Activated naive CD8-positive, alpha-beta T cell (primary cell): ENCODE measurements around the gene PSMB7.
A peak's percentile ranks its signal among the peaks of the same experiment; 100 is the strongest.
"Not testable (repeated sequence)": the region's sequence is repeated elsewhere in the genome, so short reads cannot be mapped to it uniquely, and the experiment has no call there.

Experiments
- H3K27ac Mint-ChIP-seq: one replicate; pipeline ENCODE4 v1.8.0; 2021; ENCODE audit warnings: mixed read lengths
- H3K27me3 Mint-ChIP-seq: one replicate; pipeline ENCODE4 v1.8.0; 2021; ENCODE audit warnings: mixed read lengths
- H3K36me3 Mint-ChIP-seq: one replicate; pipeline ENCODE4 v1.8.0; 2021; ENCODE audit warnings: mixed read lengths
- H3K4me1 Mint-ChIP-seq: one replicate; pipeline ENCODE4 v1.8.0; 2021; ENCODE audit warnings: low read depth, mixed read lengths
- H3K4me3 Mint-ChIP-seq: one replicate; pipeline ENCODE4 v1.8.0; 2021; ENCODE audit warnings: mild to moderate bottlenecking, mixed read lengths
- H3K9me3 Mint-ChIP-seq: one replicate; pipeline ENCODE4 v1.8.0; 2021; ENCODE audit warnings: low read depth, mixed read lengths

The PSMB7 gene

GRCh38 chr9:124429530-124429867 lies 14.3 kb upstream of the PSMB7 start:
- H3K9me3 Mint-ChIP-seq = no peaks in the 10 kb centered on the region
- no peak overlapping the region for H3K4me3 Mint-ChIP-seq
- peaks cover 6% of the 10 kb centered on the region for H3K27me3 Mint-ChIP-seq
- H3K36me3 Mint-ChIP-seq = no peaks in the 10 kb centered on the region
- H3K27ac Mint-ChIP-seq = no peak overlapping the region
- no peaks in the 10 kb centered on the region for H3K4me1 Mint-ChIP-seq

- Mint-ChIP-seq H3K4me3 (no peak overlapping the region), H3K4me1 (no peaks in the 10 kb centered on the region), H3K27ac (no peak overlapping the region), H3K27me3 (peaks cover 6% of the 10 kb centered on the region), H3K36me3 (no peaks in the 10 kb centered on the region), H3K9me3 (no peaks in the 10 kb centered on the region)
Observed at GRCh38 chr9:124428751-124429529, 13.7 kb upstream of the PSMB7 start.

- peaks cover under 1% of the 10 kb centered on the region for H3K27me3 Mint-ChIP-seq
- H3K9me3 Mint-ChIP-seq = no peaks in the 10 kb centered on the region
- no peaks in the 10 kb centered on the region for H3K4me1 Mint-ChIP-seq
- H3K4me3 Mint-ChIP-seq = no peak overlapping the region
- no peak overlapping the region for H3K27ac Mint-ChIP-seq
- no peaks in the 10 kb centered on the region for H3K36me3 Mint-ChIP-seq
Observed at GRCh38 chr9:124427281-124427680, 12.0 kb upstream of the PSMB7 start.

- Mint-ChIP-seq H3K4me3 (no peak overlapping the region), H3K27ac (no peak overlapping the region), H3K27me3 (no peaks in the 10 kb centered on the region), H3K36me3 (no peaks in the 10 kb centered on the region), H3K9me3 (no peaks in the 10 kb centered on the region), H3K4me1 (no peaks in the 10 kb centered on the region)
Observed at GRCh38 chr9:124426361-124426760, 11.1 kb upstream of the PSMB7 start.

GRCh38 chr9:124425733-124426132 lies 10.5 kb upstream of the PSMB7 start:
- H3K4me1 Mint-ChIP-seq, H3K9me3 Mint-ChIP-seq, H3K27me3 Mint-ChIP-seq, H3K36me3 Mint-ChIP-seq, H3K27ac Mint-ChIP-seq, H3K4me3 Mint-ChIP-seq: not testable (repeated sequence)

- H3K9me3 Mint-ChIP-seq = no peaks in the 10 kb centered on the region
- no peaks in the 10 kb centered on the region for H3K36me3 Mint-ChIP-seq
- no peak overlapping the region for H3K27ac Mint-ChIP-seq
- H3K4me3 Mint-ChIP-seq = no peak overlapping the region
- peaks cover 3% of the 10 kb centered on the region for H3K4me1 Mint-ChIP-seq
- no peaks in the 10 kb centered on the region for H3K27me3 Mint-ChIP-seq
Observed at GRCh38 chr9:124423591-124423990, 8.3 kb upstream of the PSMB7 start.

GRCh38 chr9:124423155-124423554 lies 7.9 kb upstream of the PSMB7 start:
- H3K27me3 Mint-ChIP-seq = no peaks in the 10 kb centered on the region
- H3K9me3 Mint-ChIP-seq = no peaks in the 10 kb centered on the region
- no peaks in the 10 kb centered on the region for H3K36me3 Mint-ChIP-seq
- no peak overlapping the region for H3K27ac Mint-ChIP-seq
- H3K4me3 Mint-ChIP-seq = no peak overlapping the region
- H3K4me1 Mint-ChIP-seq = peaks cover 3% of the 10 kb centered on the region

- no peaks in the 10 kb centered on the region for H3K9me3 Mint-ChIP-seq
- no peaks in the 10 kb centered on the region for H3K27me3 Mint-ChIP-seq
- no peak overlapping the region for H3K4me3 Mint-ChIP-seq
Observed at GRCh38 chr9:124420991-124421543, 5.8 kb upstream of the PSMB7 start.

GRCh38 chr9:124419832-124420489 lies 4.7 kb upstream of the PSMB7 start:
- no peak overlapping the region for H3K4me3 Mint-ChIP-seq
- H3K4me1 Mint-ChIP-seq = peaks cover 5% of the 10 kb centered on the region
- H3K27ac Mint-ChIP-seq = no peak overlapping the region
- no peaks in the 10 kb centered on the region for H3K36me3 Mint-ChIP-seq
- no peaks in the 10 kb centered on the region for H3K27me3 Mint-ChIP-seq
- no peaks in the 10 kb centered on the region for H3K9me3 Mint-ChIP-seq

More at GRCh38 chr9:124420991-124421543, 5.8 kb upstream of the PSMB7 start:
- Mint-ChIP-seq H3K36me3 (no peaks in the 10 kb centered on the region), H3K4me1 (peaks cover 3% of the 10 kb centered on the region), H3K27ac (no peak overlapping the region)

- Mint-ChIP-seq H3K4me1 (peaks cover 33% of the 10 kb centered on the region), H3K9me3 (no peaks in the 10 kb centered on the region), H3K27me3 (no peaks in the 10 kb centered on the region), H3K4me3 (peak overlapping the region; percentile 99), H3K27ac (no peak overlapping the region), H3K36me3 (peaks cover 15% of the 10 kb centered on the region)
Observed at GRCh38 chr9:124415852-124416484, 726 bp upstream of the PSMB7 start.

- peak overlapping the region; percentile 98 for H3K27ac Mint-ChIP-seq
- peaks cover 15% of the 10 kb centered on the region for H3K36me3 Mint-ChIP-seq
- no peaks in the 10 kb centered on the region for H3K9me3 Mint-ChIP-seq
- peaks cover 38% of the 10 kb centered on the region for H3K4me1 Mint-ChIP-seq
- H3K4me3 Mint-ChIP-seq = peak overlapping the region; percentile 99
- H3K27me3 Mint-ChIP-seq = no peaks in the 10 kb centered on the region
Observed at GRCh38 chr9:124414612-124415011, 630 bp downstream of the PSMB7 start.

- no peaks in the 10 kb centered on the region for H3K9me3 Mint-ChIP-seq
- H3K4me3 Mint-ChIP-seq = no peak overlapping the region
- peaks cover 15% of the 10 kb centered on the region for H3K36me3 Mint-ChIP-seq
- peaks cover 53% of the 10 kb centered on the region for H3K4me1 Mint-ChIP-seq
- H3K27ac Mint-ChIP-seq = no peak overlapping the region
- H3K27me3 Mint-ChIP-seq = no peaks in the 10 kb centered on the region
Observed at GRCh38 chr9:124412228-124412575, 3.0 kb downstream of the PSMB7 start.

- Mint-ChIP-seq H3K27ac (no peak overlapping the region), H3K9me3 (no peaks in the 10 kb centered on the region), H3K4me3 (no peak overlapping the region), H3K4me1 (peaks cover 54% of the 10 kb centered on the region), H3K36me3 (peaks cover 15% of the 10 kb centered on the region), H3K27me3 (no peaks in the 10 kb centered on the region)
Observed at GRCh38 chr9:124411514-124412227, 3.6 kb downstream of the PSMB7 start.

GRCh38 chr9:124410321-124410913 lies 4.8 kb downstream of the PSMB7 start:
- Mint-ChIP-seq H3K27me3 (no peaks in the 10 kb centered on the region), H3K36me3 (peaks cover 15% of the 10 kb centered on the region), H3K9me3 (no peaks in the 10 kb centered on the region), H3K4me3 (no peak overlapping the region), H3K4me1 (peaks cover 57% of the 10 kb centered on the region), H3K27ac (no peak overlapping the region)
